HepG2 (cell line): ENCODE data around the gene KIF24. TPM values are rescaled to one million over a fixed set of nuclear protein-coding genes. Genes with fewer than 3 reads are reported as not detected.
A peak's percentile ranks its signal among the peaks of the same experiment; 100 is the strongest.

Experiments
- AKAP8 ChIP-seq: sonication (generic); formaldehyde crosslinking; IDR thresholded peaks from 2 replicates; pipeline ENCODE4 v1.5.1; 2020; ENCODE audit warnings: mild to moderate bottlenecking, missing genetic modification reagents
- ASH2L ChIP-seq: fragments of 300-600, 200-600 bp; sonication (generic); IDR thresholded peaks from 2 replicates; pipeline ENCODE4 v1.7.0; 2017; ENCODE audit warnings: low read depth, mild to moderate bottlenecking, moderate library complexity, mixed read lengths, low read length; ENCODE audit not compliant: insufficient read length
- BCL6 ChIP-seq: IDR thresholded peaks from 2 replicates; pipeline ENCODE4 v1.6.1; 2016; ENCODE audit warnings: missing genetic modification reagents, missing compliant biosample characterization
- CREM ChIP-seq, 2 experiments: sonication (generic) in 1 of 2; formaldehyde crosslinking in 1 of 2; IDR thresholded peaks; 2 replicates each; pipeline versions ENCODE4 v1.4.0 to v1.6.1; 2016 to 2020; ENCODE audit warnings: antibody characterized with exemption in 1 of 2, mild to moderate bottlenecking in 1 of 2, missing genetic modification reagents in 1 of 2
- DMTF1 ChIP-seq: sonication (generic); formaldehyde crosslinking; IDR thresholded peaks from 2 replicates; pipeline ENCODE4 v1.4.0; 2020; ENCODE audit warnings: mild to moderate bottlenecking, missing genetic modification reagents
- EZH2 ChIP-seq: conservative IDR thresholded peaks from 2 replicates; pipeline ENCODE4 v1.6.1; 2012; ENCODE audit warnings: mild to moderate bottlenecking, low read depth, low read length, moderate library complexity
- FOXP4 ChIP-seq: sonication (generic); formaldehyde crosslinking; IDR thresholded peaks from 2 replicates; pipeline ENCODE4 v1.4.0; 2020; ENCODE audit warnings: missing genetic modification reagents
- GMEB1 ChIP-seq: sonication (generic); formaldehyde crosslinking; IDR thresholded peaks from 2 replicates; pipeline ENCODE4 v1.5.1; 2020; ENCODE audit warnings: missing genetic modification reagents, mild to moderate bottlenecking, borderline replicate concordance
- HDAC2 ChIP-seq: sonication (generic); formaldehyde crosslinking; IDR thresholded peaks from 2 replicates; pipeline ENCODE4 v1.4.0; 2020; ENCODE audit warnings: missing genetic modification reagents
- IRF9 ChIP-seq: sonication (generic); formaldehyde crosslinking; IDR thresholded peaks from 2 replicates; pipeline ENCODE4 v1.8.0; 2022; ENCODE audit warnings: missing genetic modification reagents, mild to moderate bottlenecking, borderline replicate concordance
- KLF9 ChIP-seq: IDR thresholded peaks from 2 replicates; pipeline ENCODE4 v1.6.1; 2016; ENCODE audit warnings: low read depth
- MXI1 ChIP-seq: IDR thresholded peaks from 3 replicates; pipeline ENCODE4 v1.6.1; 2012; ENCODE audit warnings: low read depth, low read length, inconsistent platforms, borderline replicate concordance
- NONO ChIP-seq, 2 experiments: fragments of 450-650 bp in 1 of 2; sonication (generic) in 1 of 2; formaldehyde crosslinking in 1 of 2; IDR thresholded peaks in 1 of 2; conservative IDR thresholded peaks in 1 of 2; 2 replicates each; pipeline versions ENCODE4 v1.6.1 to v1.8.0; 2017 to 2022; ENCODE audit warnings: mild to moderate bottlenecking in 1 of 2, missing genetic modification reagents in 1 of 2, moderate library complexity in 1 of 2
- PRMT3 ChIP-seq: sonication (generic); formaldehyde crosslinking; IDR thresholded peaks from 2 replicates; pipeline ENCODE4 v1.8.1; 2022; ENCODE audit warnings: low read depth, mild to moderate bottlenecking, moderate library complexity, missing genetic modification reagents, borderline replicate concordance
- REXO4 ChIP-seq: sonication (generic); formaldehyde crosslinking; IDR thresholded peaks from 2 replicates; pipeline ENCODE4 v1.8.0; 2022; ENCODE audit warnings: missing genetic modification reagents, mild to moderate bottlenecking, borderline replicate concordance
- SMAD9 ChIP-seq: sonication (generic); formaldehyde crosslinking; IDR thresholded peaks from 2 replicates; pipeline ENCODE4 v1.5.1; 2020; ENCODE audit warnings: mild to moderate bottlenecking, missing genetic modification reagents
- SP140L ChIP-seq: sonication (generic); formaldehyde crosslinking; IDR thresholded peaks from 2 replicates; pipeline ENCODE4 v1.4.0; 2020; ENCODE audit warnings: missing genetic modification reagents, borderline replicate concordance
- ZBTB25 ChIP-seq: IDR thresholded peaks from 2 replicates; pipeline ENCODE4 v1.6.1; 2018; ENCODE audit warnings: missing genetic modification reagents
- ZEB1 ChIP-seq: IDR thresholded peaks from 2 replicates; pipeline ENCODE4 v1.6.1; 2012; ENCODE audit warnings: mild to moderate bottlenecking, low read depth, inconsistent platforms; ENCODE audit not compliant: insufficient replicate concordance
- ZNF709 ChIP-seq: sonication (generic); formaldehyde crosslinking; IDR thresholded peaks from 2 replicates; pipeline ENCODE4 v1.5.0; 2020; ENCODE audit warnings: mild to moderate bottlenecking, missing genetic modification reagents
- polyA plus RNA-seq, 8 experiments: library from polyadenylated mRNA; depleted of rRNA in 3 of 8; stranded (reverse) in 7 of 8; unstranded in 1 of 8; fragments of >200 nt; fragmentation: Illumina TruSeq in 4 of 8; extraction: Trizol in 4 of 8; gene quantifications; 2 replicates each; pipeline versions ENCODE4 v1.2.1 to v1.2.3, GENCODE V29; 2011 to 2016; ENCODE audit warnings: low read depth in 4 of 8, missing spikeins in 1 of 8, mixed read lengths in 1 of 8; ENCODE audit not compliant: insufficient read depth in 1 of 8
- total RNA-seq, 5 experiments: library from RNA; depleted of rRNA; stranded (reverse); fragments of >200 nt; fragmentation: Illumina TruSeq; extraction: Trizol; gene quantifications; 2 replicates each; pipeline ENCODE4 v1.2.3, GENCODE V29; 2016; ENCODE audit warnings: low read depth in 1 of 5

Gene KIF24
- total and polyA plus RNA-seq, 2 of the 13 experiments (the other 11 are each of a cell fraction or from before 2014, with no cell fraction given): 1.1 to 3.0 TPM

- TF ChIP-seq ZBTB25 (CRISPR knock-in tag) (0 out of 2 replicates have a peak, but pooled peaks have one; percentile 63), CREM (IDR thresholded peaks at IDR 0.05) (peak; percentile 63), CREM (CRISPR knock-in tag; IDR thresholded peaks at IDR 0.05) (no peak), ZEB1 (no peak), ZNF709 (CRISPR knock-in tag) (peak; percentile 15; the same call in 1 of the 2 replicates), NONO (IDR thresholded peaks at IDR 0.05) (no peak), NONO (CRISPR knock-in tag; conservative IDR thresholded peaks at IDR 0.05) (peak; percentile 81), REXO4 (CRISPR knock-in tag) (no peak), SMAD9 (CRISPR knock-in tag) (no peak), GMEB1 (peak; percentile 85), IRF9 (CRISPR knock-in tag) (no peak), MXI1 (peak; percentile 61; the same call in 1 of the 3 replicates), HDAC2 (peak; percentile 53; the same call in 1 of the 2 replicates), AKAP8 (CRISPR knock-in tag) (peak; percentile 87), DMTF1 (no peak), FOXP4 (peak; percentile 75), SP140L (no peak), PRMT3 (no peak), KLF9 (CRISPR knock-in tag) (peak; percentile 54; the same call in 1 of the 2 replicates), ASH2L (peak; percentile 75), EZH2 (no peak), BCL6 (peak; percentile 66)
Measured at GRCh38 chr9:34376596-34377403, 47.7 kb upstream of the KIF24 start, which contains the start of gene MYORG (continued).
